Neural cell (in vitro differentiated cells): Measurements from ENCODE around the gene ZNF277.

Experiments used
- CTCF ChIP-seq: fragments of 450-650 bp; IDR thresholded peaks from 2 replicates; pipeline ENCODE4 v1.5.1; 2014; ENCODE audit warnings: antibody characterized with exemption, mild to moderate bottlenecking, moderate library complexity; ENCODE audit not compliant: poor library complexity, severe bottlenecking
- EP300 ChIP-seq: fragments of 450-650 bp; conservative IDR thresholded peaks from 2 replicates; pipeline ENCODE4 v1.6.1; 2014; ENCODE audit warnings: antibody characterized with exemption, mild to moderate bottlenecking, moderate library complexity; ENCODE audit not compliant: poor library complexity, severe bottlenecking
- EZH2 ChIP-seq: fragments of 200-600, 300-800 bp; shearing (Covaris generic), sonication (generic); IDR thresholded peaks from 2 replicates; pipeline ENCODE4 v1.6.1; 2014; ENCODE audit warnings: antibody characterized with exemption, low read length, borderline replicate concordance, mild to moderate bottlenecking; ENCODE audit not compliant: insufficient read depth, poor library complexity, severe bottlenecking
- MXI1 ChIP-seq: fragments of 450-650 bp; conservative IDR thresholded peaks from 2 replicates; pipeline ENCODE4 v1.6.1; 2014; ENCODE audit warnings: antibody characterized with exemption, mild to moderate bottlenecking; ENCODE audit not compliant: poor library complexity, severe bottlenecking
- POLR2AphosphoS5 ChIP-seq: IDR thresholded peaks from 2 replicates; pipeline ENCODE4 v1.6.1; 2012
- RAD21 ChIP-seq: fragments of 450-650 bp; conservative IDR thresholded peaks from 2 replicates; pipeline ENCODE4 v1.6.1; 2014; ENCODE audit warnings: antibody characterized with exemption, mild to moderate bottlenecking, moderate library complexity
- REST ChIP-seq: IDR thresholded peaks from 2 replicates; pipeline ENCODE4 v1.6.1; 2012; ENCODE audit warnings: borderline replicate concordance
- SMC3 ChIP-seq: fragments of 450-650 bp; conservative IDR thresholded peaks from 2 replicates; pipeline ENCODE4 v1.6.1; 2014; ENCODE audit warnings: antibody characterized with exemption, mild to moderate bottlenecking, moderate library complexity; ENCODE audit not compliant: poor library complexity
- TAF1 ChIP-seq: IDR thresholded peaks from 2 replicates; pipeline ENCODE4 v1.6.1; 2012; ENCODE audit warnings: low read depth

- TF ChIP-seq CTCF (no peak), POLR2AphosphoS5 (no peak), REST (no peak), TAF1 (no peak), EZH2 (no peak), EP300 (no peak), RAD21 (no peak), SMC3 (no peak), MXI1 (no peak)
Measured at GRCh38 chr7:112192236-112193154, 14.0 kb upstream of the ZNF277 start.
